ENCODE results near the gene SLC25A1. TPM values are rescaled to one million over a fixed set of nuclear protein-coding genes. Genes with fewer than 3 reads are reported as not detected.

The SLC25A1 gene
- total RNA-seq, 1 experiment from 2014 or later: 201 TPM

- Mint-ChIP-seq H3K27me3 (ENCODE audit: low read depth) (no peaks in the 10 kb centered on the region), H3K4me1 (no peaks in the 10 kb centered on the region), H3K4me3 (no peak overlapping the region), H3K9me3 (no peaks in the 10 kb centered on the region), H3K36me3 (peaks cover 36% of the 10 kb centered on the region), H3K27ac (no peak overlapping the region)
- TF ChIP-seq CREM (CRISPR knock-in tag; IDR thresholded peaks at IDR 0.05) (no peak), RORB (CRISPR knock-in tag; IDR thresholded peaks at IDR 0.05) (no peak), KAT7 (CRISPR knock-in tag; IDR thresholded peaks at IDR 0.05; ENCODE audit: borderline replicate concordance) (no peak), GRHL2 (CRISPR knock-in tag; IDR thresholded peaks at IDR 0.05; ENCODE audit: insufficient replicate concordance, severe bottlenecking) (no peak), ZNF219 (CRISPR knock-in tag; IDR thresholded peaks at IDR 0.05; ENCODE audit: borderline replicate concordance) (no peak), GABPB1 (CRISPR knock-in tag; IDR thresholded peaks at IDR 0.05) (no peak), SOX15 (CRISPR knock-in tag; IDR thresholded peaks at IDR 0.05) (no peak), NFYB (CRISPR knock-in tag; conservative IDR thresholded peaks at IDR 0.05; ENCODE audit: low read depth) (no peak), HMGXB4 (CRISPR knock-in tag; IDR thresholded peaks at IDR 0.05) (no peak), ZNF425 (CRISPR knock-in tag; conservative IDR thresholded peaks at IDR 0.05) (no peak)
- TF ChIP-seq, protein P1, sequence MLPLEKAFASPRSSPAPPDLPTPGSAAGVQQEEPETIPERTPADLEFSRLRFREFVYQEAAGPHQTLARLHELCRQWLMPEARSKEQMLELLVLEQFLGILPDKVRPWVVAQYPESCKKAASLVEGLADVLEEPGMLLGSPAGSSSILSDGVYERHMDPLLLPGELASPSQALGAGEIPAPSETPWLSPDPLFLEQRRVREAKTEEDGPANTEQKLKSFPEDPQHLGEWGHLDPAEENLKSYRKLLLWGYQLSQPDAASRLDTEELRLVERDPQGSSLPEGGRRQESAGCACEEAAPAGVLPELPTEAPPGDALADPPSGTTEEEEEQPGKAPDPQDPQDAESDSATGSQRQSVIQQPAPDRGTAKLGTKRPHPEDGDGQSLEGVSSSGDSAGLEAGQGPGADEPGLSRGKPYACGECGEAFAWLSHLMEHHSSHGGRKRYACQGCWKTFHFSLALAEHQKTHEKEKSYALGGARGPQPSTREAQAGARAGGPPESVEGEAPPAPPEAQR (CRISPR knock-in tag; IDR thresholded peaks at IDR 0.05): no peak
- TF ChIP-seq, protein P2, sequence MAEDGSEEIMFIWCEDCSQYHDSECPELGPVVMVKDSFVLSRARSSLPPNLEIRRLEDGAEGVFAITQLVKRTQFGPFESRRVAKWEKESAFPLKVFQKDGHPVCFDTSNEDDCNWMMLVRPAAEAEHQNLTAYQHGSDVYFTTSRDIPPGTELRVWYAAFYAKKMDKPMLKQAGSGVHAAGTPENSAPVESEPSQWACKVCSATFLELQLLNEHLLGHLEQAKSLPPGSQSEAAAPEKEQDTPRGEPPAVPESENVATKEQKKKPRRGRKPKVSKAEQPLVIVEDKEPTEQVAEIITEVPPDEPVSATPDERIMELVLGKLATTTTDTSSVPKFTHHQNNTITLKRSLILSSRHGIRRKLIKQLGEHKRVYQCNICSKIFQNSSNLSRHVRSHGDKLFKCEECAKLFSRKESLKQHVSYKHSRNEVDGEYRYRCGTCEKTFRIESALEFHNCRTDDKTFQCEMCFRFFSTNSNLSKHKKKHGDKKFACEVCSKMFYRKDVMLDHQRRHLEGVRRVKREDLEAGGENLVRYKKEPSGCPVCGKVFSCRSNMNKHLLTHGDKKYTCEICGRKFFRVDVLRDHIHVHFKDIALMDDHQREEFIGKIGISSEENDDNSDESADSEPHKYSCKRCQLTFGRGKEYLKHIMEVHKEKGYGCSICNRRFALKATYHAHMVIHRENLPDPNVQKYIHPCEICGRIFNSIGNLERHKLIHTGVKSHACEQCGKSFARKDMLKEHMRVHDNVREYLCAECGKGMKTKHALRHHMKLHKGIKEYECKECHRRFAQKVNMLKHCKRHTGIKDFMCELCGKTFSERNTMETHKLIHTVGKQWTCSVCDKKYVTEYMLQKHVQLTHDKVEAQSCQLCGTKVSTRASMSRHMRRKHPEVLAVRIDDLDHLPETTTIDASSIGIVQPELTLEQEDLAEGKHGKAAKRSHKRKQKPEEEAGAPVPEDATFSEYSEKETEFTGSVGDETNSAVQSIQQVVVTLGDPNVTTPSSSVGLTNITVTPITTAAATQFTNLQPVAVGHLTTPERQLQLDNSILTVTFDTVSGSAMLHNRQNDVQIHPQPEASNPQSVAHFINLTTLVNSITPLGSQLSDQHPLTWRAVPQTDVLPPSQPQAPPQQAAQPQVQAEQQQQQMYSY (CRISPR knock-in tag; IDR thresholded peaks at IDR 0.05): no peak
- DNase-seq (ENCODE audit: low spot score) (no peak), ATAC-seq (no peak)
- ChIA-PET POLR2A (no interaction called here), CTCF (no interaction called here)
Measured at GRCh38 chr22:19138217-19139000, 40.1 kb downstream of the SLC25A1 start.

- Mint-ChIP-seq H3K4me1 (no peaks in the 10 kb centered on the region), H3K27me3 (ENCODE audit: low read depth) (no peaks in the 10 kb centered on the region), H3K4me3 (no peak overlapping the region), H3K9me3 (no peaks in the 10 kb centered on the region), H3K36me3 (peaks cover 36% of the 10 kb centered on the region), H3K27ac (no peak overlapping the region)
- ChIA-PET POLR2A (no interaction called here), CTCF (no interaction called here)
- no peak for ATAC-seq
- no peak for DNase-seq (ENCODE audit: low spot score)
- no peak for TF ChIP-seq NR1H2 (CRISPR knock-in tag; IDR thresholded peaks at IDR 0.05)
- TF ChIP-seq, protein P3, sequence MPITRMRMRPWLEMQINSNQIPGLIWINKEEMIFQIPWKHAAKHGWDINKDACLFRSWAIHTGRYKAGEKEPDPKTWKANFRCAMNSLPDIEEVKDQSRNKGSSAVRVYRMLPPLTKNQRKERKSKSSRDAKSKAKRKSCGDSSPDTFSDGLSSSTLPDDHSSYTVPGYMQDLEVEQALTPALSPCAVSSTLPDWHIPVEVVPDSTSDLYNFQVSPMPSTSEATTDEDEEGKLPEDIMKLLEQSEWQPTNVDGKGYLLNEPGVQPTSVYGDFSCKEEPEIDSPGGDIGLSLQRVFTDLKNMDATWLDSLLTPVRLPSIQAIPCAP (CRISPR knock-in tag; IDR thresholded peaks at IDR 0.05): no peak
- no peak for TF ChIP-seq SP1 (CRISPR knock-in tag; conservative IDR thresholded peaks at IDR 0.05)
- no peak for TF ChIP-seq ZNF219 (CRISPR knock-in tag; IDR thresholded peaks at IDR 0.05; ENCODE audit: borderline replicate concordance)
- TF ChIP-seq ESRRA (CRISPR knock-in tag; IDR thresholded peaks at IDR 0.05; ENCODE audit: borderline replicate concordance): no peak
- no peak for TF ChIP-seq NFYB (CRISPR knock-in tag; conservative IDR thresholded peaks at IDR 0.05; ENCODE audit: low read depth)
- TF ChIP-seq CREB1 (CRISPR knock-in tag; IDR thresholded peaks at IDR 0.05): no peak
- no peak for TF ChIP-seq HMGXB4 (CRISPR knock-in tag; IDR thresholded peaks at IDR 0.05)
- no peak for TF ChIP-seq ERG (CRISPR knock-in tag; IDR thresholded peaks at IDR 0.05)
- TF ChIP-seq CREM (CRISPR knock-in tag; IDR thresholded peaks at IDR 0.05): no peak
Measured at GRCh38 chr22:19137384-19138216, 40.9 kb downstream of the SLC25A1 start.
